H9 (cell line): Measurements from ENCODE around the gene CD151. TPM values are rescaled to one million over a fixed set of nuclear protein-coding genes. Genes with fewer than 3 reads are reported as not detected.

ENCODE experiments used
- DNase-seq: peaks from one replicate; pipeline ENCODE4 v3.0.0-alpha.2; 2017
- H2AFZ ChIP-seq: one replicate; pipeline ENCODE4 v1.6.1; 2013; ENCODE audit warnings: mild to moderate bottlenecking, low read length, control low read depth, moderate library complexity
- H2AK5ac ChIP-seq: 2 replicates; pipeline ENCODE4 v1.6.1; 2013; ENCODE audit warnings: low read length, control low read depth, mixed read lengths; ENCODE audit not compliant: insufficient read length
- H2BK120ac ChIP-seq: one replicate; pipeline ENCODE4 v1.6.1; 2013; ENCODE audit warnings: low read depth, mild to moderate bottlenecking, low read length, control low read depth, inconsistent platforms; ENCODE audit not compliant: poor library complexity, severe bottlenecking
- H2BK12ac ChIP-seq: 2 replicates; pipeline ENCODE4 v1.6.1; 2013; ENCODE audit warnings: low read length, control low read depth, mixed read lengths, low read depth; ENCODE audit not compliant: insufficient read length
- H2BK15ac ChIP-seq: 2 replicates; pipeline ENCODE4 v1.6.1; 2013; ENCODE audit warnings: low read depth, low read length, control low read depth
- H2BK20ac ChIP-seq: one replicate; pipeline ENCODE4 v1.6.1; 2013; ENCODE audit warnings: low read depth, mild to moderate bottlenecking, low read length, control low read depth, inconsistent platforms; ENCODE audit not compliant: poor library complexity, severe bottlenecking
- H2BK5ac ChIP-seq: 2 replicates; pipeline ENCODE4 v1.6.1; 2013; ENCODE audit warnings: low read length, control low read depth, mixed read lengths; ENCODE audit not compliant: insufficient read length
- H3K14ac ChIP-seq: 2 replicates; pipeline ENCODE4 v1.6.1; 2013; ENCODE audit warnings: low read length, control low read depth; ENCODE audit not compliant: insufficient read depth
- H3K18ac ChIP-seq: 2 replicates; pipeline ENCODE4 v1.6.1; 2013; ENCODE audit warnings: low read depth, mild to moderate bottlenecking, mixed read lengths, low read length, control low read depth; ENCODE audit not compliant: insufficient read length
- H3K23ac ChIP-seq: 2 replicates; pipeline ENCODE4 v1.6.1; 2013; ENCODE audit warnings: low read length, control low read depth, mixed read lengths, low read depth; ENCODE audit not compliant: insufficient read length
- H3K23me2 ChIP-seq: 2 replicates; pipeline ENCODE4 v1.6.1; 2013; ENCODE audit warnings: low read depth, mild to moderate bottlenecking, mixed read lengths, low read length, control low read depth; ENCODE audit not compliant: insufficient read length, poor library complexity, severe bottlenecking
- H3K27ac ChIP-seq: 2 replicates; pipeline ENCODE4 v1.5.1; 2013; ENCODE audit warnings: low read length, control low read depth, mixed read lengths, low read depth; ENCODE audit not compliant: insufficient read length
- H3K27me3 ChIP-seq: 2 replicates; pipeline ENCODE4 v1.6.1; 2013; ENCODE audit warnings: low read length, control low read depth, inconsistent platforms; ENCODE audit not compliant: insufficient read depth
- H3K4ac ChIP-seq: 2 replicates; pipeline ENCODE4 v1.6.1; 2013; ENCODE audit warnings: low read depth, mild to moderate bottlenecking, control low read depth, inconsistent platforms, low read length, moderate library complexity
- H3K4me1 ChIP-seq: 2 replicates; pipeline ENCODE4 v1.6.1; 2013; ENCODE audit warnings: low read length, control low read depth, inconsistent platforms; ENCODE audit not compliant: insufficient read depth
- H3K4me2 ChIP-seq: 2 replicates; pipeline ENCODE4 v1.6.1; 2013; ENCODE audit warnings: low read length, control low read depth, mixed read lengths; ENCODE audit not compliant: insufficient read length, insufficient read depth
- H3K56ac ChIP-seq: 2 replicates; pipeline ENCODE4 v1.6.1; 2013; ENCODE audit warnings: low read depth, mild to moderate bottlenecking, mixed read lengths, low read length, control low read depth; ENCODE audit not compliant: insufficient read length
- H3K79me1 ChIP-seq: 2 replicates; pipeline ENCODE4 v1.6.1; 2013; ENCODE audit warnings: low read depth, mild to moderate bottlenecking, moderate library complexity, low read length, control low read depth, inconsistent platforms; ENCODE audit not compliant: insufficient read depth, poor library complexity, severe bottlenecking
- H3K79me2 ChIP-seq: 2 replicates; pipeline ENCODE4 v1.6.1; 2013; ENCODE audit warnings: low read length, control low read depth, inconsistent platforms; ENCODE audit not compliant: insufficient read depth
- H3K9ac ChIP-seq: 2 replicates; pipeline ENCODE4 v1.6.1; 2013; ENCODE audit warnings: low read length, control low read depth, mixed read lengths; ENCODE audit not compliant: insufficient read length; ENCODE audit errors: extremely low read depth
- H3K9me3 ChIP-seq: one replicate; pipeline ENCODE4 v1.6.1; 2013; ENCODE audit warnings: low read depth, low read length, inconsistent platforms; ENCODE audit not compliant: control insufficient read depth
- H3T11ph ChIP-seq: one replicate; pipeline ENCODE4 v1.6.1; 2013; ENCODE audit warnings: mild to moderate bottlenecking, low read length, control low read depth, inconsistent platforms
- H4K20me1 ChIP-seq: one replicate; pipeline ENCODE4 v1.6.1; 2013; ENCODE audit not compliant: control insufficient read depth, insufficient read length, insufficient read depth
- H4K5ac ChIP-seq: 2 replicates; pipeline ENCODE4 v1.6.1; 2013; ENCODE audit warnings: low read depth, mild to moderate bottlenecking, mixed read lengths, low read length, control low read depth; ENCODE audit not compliant: insufficient read length
- H4K8ac ChIP-seq: replicated peaks from 2 replicates; pipeline ENCODE4 v1.6.1; 2013; ENCODE audit warnings: low read length, control low read depth, mixed read lengths, low read depth; ENCODE audit not compliant: insufficient read length
- H4K91ac ChIP-seq: 2 replicates; pipeline ENCODE4 v1.6.1; 2013; ENCODE audit warnings: low read depth, mild to moderate bottlenecking, moderate library complexity, mixed read lengths, low read length, control low read depth; ENCODE audit not compliant: insufficient read length
- H3K27ac Mint-ChIP-seq, 3 experiments: 2 replicates in 2 of 3; 3 replicates in 1 of 3; pipeline ENCODE4 v1.8.0; 2020 to 2021; ENCODE audit warnings: mixed read lengths in 3 of 3, mild to moderate bottlenecking in 1 of 3, moderate library complexity in 1 of 3
- H3K27me3 Mint-ChIP-seq: 2 replicates; pipeline ENCODE4 v1.8.0; 2021; ENCODE audit warnings: low read depth, mild to moderate bottlenecking, moderate library complexity, mixed read lengths
- H3K36me3 Mint-ChIP-seq, 3 experiments: 2 replicates in 2 of 3; 3 replicates in 1 of 3; pipeline ENCODE4 v1.8.0; 2020 to 2021; ENCODE audit warnings: low read depth in 3 of 3, mixed read lengths in 3 of 3; ENCODE audit not compliant: insufficient read depth in 1 of 3
- H3K4me1 Mint-ChIP-seq, 2 experiments: 2 replicates each; pipeline ENCODE4 v1.8.0; 2020; ENCODE audit warnings: mixed read lengths in 2 of 2
- H3K4me3 Mint-ChIP-seq, 2 experiments: 2 replicates in 1 of 2; 3 replicates in 1 of 2; pipeline ENCODE4 v1.8.0; 2020 to 2021; ENCODE audit warnings: mild to moderate bottlenecking in 2 of 2, mixed read lengths in 2 of 2, moderate library complexity in 1 of 2
- H3K9me3 Mint-ChIP-seq, 2 experiments: 2 replicates in 1 of 2; 3 replicates in 1 of 2; pipeline ENCODE4 v1.8.0; 2020; ENCODE audit warnings: mild to moderate bottlenecking in 2 of 2, mixed read lengths in 2 of 2, moderate library complexity in 1 of 2
- CTCF ChIP-seq: fragments of 200-600 bp; sonication (generic); conservative IDR thresholded peaks from 3 replicates; pipeline ENCODE4 v1.8.0; 2021; ENCODE audit warnings: antibody characterized with exemption, mild to moderate bottlenecking
- WGBS: extraction: QIAGEN DNeasy Blood & Tissue Kit; methylation state at CpG from one replicate; pipeline ENCODE4 v1.1.7; 2013; ENCODE audit warnings: missing lambda C conversion rate, low lambda C conversion rate, mixed read lengths; ENCODE audit not compliant: insufficient read length; ENCODE audit errors: extremely low coverage; 5-methylcytosine and 5-hydroxymethylcytosine counted together
- total RNA-seq: library from RNA; stranded (reverse); gene quantifications from 2 replicates; pipeline ENCODE4 v1.2.1, GENCODE V29; 2021

The CD151 gene
- total RNA-seq, 1 experiment from 2014 or later = 138 TPM

- Histone ChIP-seq H3K79me1 (no peaks in the 10 kb centered on the region), H3K23me2 (peaks cover 12% of the 10 kb centered on the region), H3K9ac (no peak overlapping the region), H2BK120ac (no peak overlapping the region), H3K14ac (no peak overlapping the region; the same call in 1 of the 2 replicates), H2AK5ac (no peak overlapping the region), H3K79me2 (no peaks in the 10 kb centered on the region), H2BK12ac (no peak overlapping the region), H4K91ac (no peak overlapping the region), H2BK20ac (no peak overlapping the region), H3K23ac (no peak overlapping the region), H3K4me2 (peak overlapping the region; percentile 65), H2BK15ac (no peak overlapping the region), H3K4ac (no peak overlapping the region), H2AFZ (no peak overlapping the region), H3T11ph (no peak overlapping the region), H4K5ac (no peak overlapping the region), H3K27ac (no peak overlapping the region), H3K56ac (no peak overlapping the region), H2BK5ac (no peak overlapping the region), H4K20me1 (no peaks in the 10 kb centered on the region), H3K9me3 (no peaks in the 10 kb centered on the region), H3K18ac (no peak overlapping the region), H3K27me3 (no peaks in the 10 kb centered on the region; the same call in 1 of the 2 replicates), H3K4me1 (no peaks in the 10 kb centered on the region), H4K8ac (no peak overlapping the region)
- DNase-seq = peak; percentile 67
- peak overlapping the region; percentile 60 to 84 for H3K4me3 Mint-ChIP-seq
- H3K27me3 Mint-ChIP-seq = peaks cover 7% of the 10 kb centered on the region
- peak; percentile 49 for TF ChIP-seq CTCF
- no peak overlapping the region for H3K27ac Mint-ChIP-seq
- H3K36me3 Mint-ChIP-seq = no peaks in the 10 kb centered on the region
- no CpG with 5 or more reads among the region's 28 CpGs for WGBS
- peaks cover 6 to 36% of the 10 kb centered on the region in 2 experiments for H3K4me1 Mint-ChIP-seq
- H3K9me3 Mint-ChIP-seq = no peaks in the 10 kb centered on the region
Observed at GRCh38 chr11:850775-851763, 18.3 kb downstream of the CD151 start.
